Activated CD4-positive, alpha-beta T cell treated with anti-CD3 and anti-CD28 coated beads, Interleukin-2, amount 50 U/mL, for 16 hours (primary cell): ENCODE data around the gene TLR4.

Experiments used
- DNase-seq: peaks from one replicate; pipeline ENCODE4 v3.0.0-alpha.2; 2020

Gene TLR4

GRCh38 chr9:117704024-117704575 lies at the start of gene TLR4:
TSS of gene TLR4 (plus strand) at chr9:117704403. CDS start at chr9:117704473, 70 bp downstream.
- DNase-seq = no peak

DNA sequence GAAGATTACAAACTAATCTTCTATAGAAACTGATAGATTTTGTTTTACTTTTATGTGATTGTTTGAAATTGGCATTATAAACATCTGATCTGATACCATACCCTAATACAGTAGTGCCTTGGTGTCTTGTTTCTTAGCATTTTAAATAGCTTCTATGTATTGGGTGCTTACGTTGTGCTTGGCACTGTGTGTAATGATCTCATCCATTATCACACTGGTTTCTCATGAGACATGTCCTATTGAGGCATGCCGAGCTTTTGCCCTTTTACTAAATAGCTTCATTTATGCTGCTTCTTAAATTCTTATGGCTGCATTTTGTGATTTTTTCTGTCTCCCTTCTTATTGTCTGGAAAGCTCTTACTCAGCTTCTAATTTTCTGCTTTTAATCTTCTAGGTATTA lies 48.2 kb upstream of the TLR4 start:
- no peak for DNase-seq

GRCh38 chr9:117662651-117663050 lies 41.6 kb upstream of the TLR4 start:
- DNase-seq = no peak

DNA sequence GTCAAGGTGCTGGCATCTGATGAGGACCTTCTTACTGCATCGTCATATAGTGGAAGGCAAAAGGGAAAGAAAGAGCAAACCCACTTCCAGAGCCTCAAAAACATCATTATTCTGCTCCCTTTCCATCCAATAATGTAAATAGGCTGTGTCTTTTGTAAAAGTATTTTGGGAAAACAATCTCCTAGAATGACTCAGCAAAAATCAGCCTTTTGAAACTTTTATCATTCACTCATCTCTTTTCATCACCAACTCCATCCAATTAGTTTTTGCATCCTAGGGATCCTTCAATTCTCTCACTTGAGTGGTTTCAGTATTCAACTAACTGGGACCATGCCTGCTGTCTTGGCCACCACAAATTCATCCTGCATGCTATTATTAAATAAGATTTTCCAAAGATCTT lies 39.8 kb upstream of the TLR4 start:
- no peak for DNase-seq

- no peak for DNase-seq
Measured at GRCh38 chr9:117665601-117666385, 38.4 kb upstream of the TLR4 start.

DNA sequence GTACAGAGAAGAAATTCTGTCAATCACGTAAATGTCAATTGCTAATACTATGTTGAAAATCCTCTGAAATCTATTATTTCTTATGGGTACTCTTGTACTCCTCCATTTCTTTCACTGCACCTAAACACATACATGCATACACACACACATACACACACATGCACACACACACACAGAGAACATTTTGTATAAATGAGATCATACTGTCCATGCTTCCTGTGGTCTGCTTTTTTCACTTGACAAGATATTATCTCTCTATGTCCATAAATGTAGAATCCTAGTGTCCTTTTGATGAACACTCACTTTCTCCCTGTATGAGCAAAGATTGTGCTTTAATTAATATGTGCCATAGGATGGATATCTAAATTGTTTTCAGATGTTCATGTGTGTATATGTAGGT lies 32.7 kb upstream of the TLR4 start:
- no peak for DNase-seq

- no peak for DNase-seq
Measured at GRCh38 chr9:117672369-117672768, 31.8 kb upstream of the TLR4 start.

- DNase-seq = no peak
Measured at GRCh38 chr9:117677572-117677971, 26.6 kb upstream of the TLR4 start.

- peak; percentile 19 for DNase-seq
Measured at GRCh38 chr9:117678871-117679270, 25.3 kb upstream of the TLR4 start.

DNA sequence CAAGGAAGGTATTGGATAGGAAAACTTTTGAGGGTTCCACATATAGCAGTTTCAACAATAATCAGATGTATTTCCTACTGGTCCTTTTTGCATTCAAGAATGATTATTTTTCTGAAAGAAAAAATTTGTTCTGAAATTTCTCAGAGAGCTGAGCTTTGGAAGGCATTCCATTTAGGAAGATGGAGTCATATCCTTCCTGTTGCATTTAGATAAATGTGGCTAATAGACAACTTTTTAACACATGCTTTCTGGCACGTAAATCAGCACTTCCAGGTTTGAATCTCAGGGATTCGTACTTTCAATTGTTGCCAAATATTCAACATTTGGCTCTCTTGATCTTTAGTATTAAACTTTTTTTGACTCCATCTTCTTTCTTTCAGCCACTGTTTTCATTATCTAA lies 24.8 kb upstream of the TLR4 start:
- no peak for DNase-seq

DNA sequence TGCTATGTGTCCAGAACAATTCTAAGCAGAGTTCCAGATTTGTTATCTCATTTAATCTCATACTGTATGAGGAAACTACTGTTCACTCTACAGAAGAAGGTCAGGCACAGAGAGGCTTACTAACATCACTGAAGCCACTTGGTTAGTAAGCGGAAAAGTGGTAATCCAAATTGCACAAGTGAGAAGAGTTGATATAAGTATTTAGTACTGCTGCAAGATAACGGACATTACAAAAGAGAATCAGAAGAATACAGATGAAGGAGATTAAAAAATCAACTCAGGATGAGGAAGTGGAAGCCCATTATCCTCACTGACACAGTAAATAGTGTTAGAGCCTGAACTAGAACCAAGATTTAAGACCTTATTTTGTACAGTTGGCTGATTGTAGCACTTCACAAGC lies 22.3 kb upstream of the TLR4 start:
- DNase-seq = no peak

DNA sequence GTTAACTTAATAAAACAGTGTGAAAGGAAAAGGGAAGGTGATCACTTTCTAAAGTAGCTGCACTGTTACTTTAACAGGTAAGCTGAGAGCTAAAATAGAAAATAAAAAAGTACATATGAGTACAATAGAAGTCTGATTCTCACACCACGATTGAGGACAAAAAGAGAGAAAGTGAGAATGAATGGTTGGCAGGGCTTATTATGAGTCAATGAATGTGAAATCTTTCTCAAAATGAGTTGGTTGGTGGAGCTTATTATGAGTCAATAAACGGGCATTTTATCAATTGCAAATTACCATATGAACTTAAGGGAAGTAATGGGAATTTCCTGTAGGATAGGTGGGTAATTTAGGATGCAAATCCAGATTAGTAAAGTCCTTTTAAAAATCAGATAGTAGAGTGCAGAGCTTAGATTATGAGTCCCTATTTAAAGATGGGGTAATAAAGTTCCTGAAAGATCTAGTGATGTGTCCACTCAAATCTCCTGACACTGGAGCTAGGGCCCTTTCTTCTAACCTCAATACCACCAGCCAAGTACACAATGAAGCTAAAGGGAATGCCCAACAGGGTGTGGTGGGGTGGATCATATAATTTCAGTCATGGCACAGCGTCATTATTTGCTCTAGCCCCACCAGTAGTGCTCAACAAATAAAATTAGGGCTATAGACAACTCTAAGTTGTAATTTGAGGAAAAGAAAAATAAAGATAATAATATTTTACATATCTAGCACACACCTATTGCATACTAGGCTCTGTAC lies 21.1 kb upstream of the TLR4 start:
- DNase-seq = peak; percentile 75

- DNase-seq = no peak
Measured at GRCh38 chr9:117687532-117687931, 16.7 kb upstream of the TLR4 start.

GRCh38 chr9:117691367-117691766 lies 12.8 kb upstream of the TLR4 start:
- DNase-seq = no peak

DNA sequence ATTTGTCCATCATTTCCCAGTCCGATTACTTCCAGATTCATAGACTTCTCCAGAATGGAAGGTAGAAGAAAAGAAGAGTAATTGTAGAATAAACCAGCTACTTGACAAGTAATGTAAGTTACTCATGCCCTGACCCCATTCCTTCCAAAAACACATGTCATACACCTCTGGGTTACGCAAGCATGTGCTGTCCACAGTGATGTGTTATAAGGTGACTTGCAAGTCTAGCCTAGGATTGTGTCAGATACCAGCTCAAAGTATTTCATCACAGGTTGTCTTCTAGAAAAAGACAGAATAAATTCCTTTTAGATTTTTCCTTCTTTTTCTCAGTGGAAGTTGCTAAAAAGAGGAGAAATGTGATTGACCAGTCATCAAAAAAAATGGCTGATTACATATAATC lies 8.0 kb upstream of the TLR4 start:
- no peak for DNase-seq

DNA sequence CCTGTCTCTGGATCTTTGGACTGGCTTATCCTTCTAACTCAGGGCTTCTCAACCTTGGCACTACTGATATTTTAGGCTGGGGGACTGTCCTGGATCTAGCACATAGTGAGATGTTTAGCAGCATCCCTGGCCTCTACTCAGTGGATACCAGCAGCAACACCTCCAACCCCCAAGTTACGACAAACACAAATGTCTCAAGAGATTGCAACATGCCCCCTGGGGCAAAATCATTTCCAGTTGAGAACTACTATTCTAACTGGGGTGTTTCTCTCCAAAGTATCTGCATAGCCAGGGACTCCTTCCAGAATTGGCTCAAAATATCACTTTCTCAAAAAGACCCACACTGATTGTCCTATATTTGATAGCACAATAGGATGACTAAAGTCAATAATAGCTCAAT lies 7.2 kb upstream of the TLR4 start:
- no peak for DNase-seq

- DNase-seq = no peak
Measured at GRCh38 chr9:117703537-117703936, 666 bp upstream of the TLR4 start.

- no peak for DNase-seq
Measured at GRCh38 chr9:117704597-117704996, 394 bp downstream of the TLR4 start.

- DNase-seq = no peak
Measured at GRCh38 chr9:117705386-117705785, 1.2 kb downstream of the TLR4 start.

DNA sequence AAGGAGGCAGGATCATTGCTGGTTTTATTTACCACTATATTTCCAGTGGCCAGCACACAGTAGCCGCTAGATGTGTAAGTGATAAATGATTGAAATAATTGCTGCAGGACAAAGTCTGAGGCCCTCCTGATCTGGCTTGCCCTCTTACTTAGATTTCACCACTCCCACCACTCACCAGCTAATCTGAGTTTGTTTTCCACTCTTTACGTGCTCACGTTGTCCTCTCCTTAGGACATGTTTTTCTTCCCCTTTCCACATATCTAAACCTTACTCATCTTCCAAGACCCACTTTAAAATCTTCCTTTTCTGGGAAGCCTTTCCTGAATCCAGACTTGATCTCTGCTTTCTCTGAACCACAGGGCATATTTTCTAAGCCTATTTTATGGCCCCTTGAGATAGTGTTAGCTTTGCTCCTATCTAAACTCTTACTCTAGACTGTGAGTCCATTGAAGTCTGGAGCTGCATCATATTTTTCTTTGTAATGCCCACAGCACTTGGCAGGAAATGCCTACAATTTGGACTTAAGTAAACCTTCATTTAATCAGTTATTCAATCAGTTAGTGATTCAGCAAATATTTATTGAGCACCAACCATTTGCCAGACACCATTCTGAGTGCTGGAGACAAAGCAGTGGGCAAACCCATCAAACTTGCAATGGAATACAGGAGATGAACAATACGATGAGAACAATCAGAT lies 2.4 kb downstream of the TLR4 start:
- no peak for DNase-seq

GRCh38 chr9:117707561-117707960 lies 3.4 kb downstream of the TLR4 start:
- no peak for DNase-seq

- no peak for DNase-seq
Measured at GRCh38 chr9:117709936-117710335, 5.7 kb downstream of the TLR4 start.

- DNase-seq = no peak
Measured at GRCh38 chr9:117714282-117714681, 10.1 kb downstream of the TLR4 start.
